ENCODE data around the gene MAST4.

Gene MAST4

GRCh38 chr5:66952153-66952552 is 356.0 kb downstream of the MAST4 start:
- no peaks in the 10 kb centered on the region for H3K36me3 ChIP-seq (ENCODE audit: control insufficient read depth in 2 of 2, insufficient read depth in 2 of 2, low read length in 2 of 2)
- no peaks in the 10 kb centered on the region for H3K9me3 ChIP-seq (ENCODE audit: control insufficient read depth in 2 of 2, low read length in 2 of 2)
- H3K9ac ChIP-seq (ENCODE audit: low read length in 2 of 2) = no peak overlapping the region

GRCh38 chr5:66956439-66956838 is 360.2 kb downstream of the MAST4 start:
- no peaks in the 10 kb centered on the region for H3K27me3 ChIP-seq (ENCODE audit: control insufficient read depth in 1 of 2, insufficient read depth in 2 of 2, low read length in 2 of 2)
- H3K9me3 ChIP-seq (ENCODE audit: control insufficient read depth in 2 of 2, low read length in 2 of 2) = no peaks in the 10 kb centered on the region
- H3K9ac ChIP-seq (ENCODE audit: low read length in 2 of 2) = no peak overlapping the region
- H3K4me3 ChIP-seq (ENCODE audit: low read length in 2 of 2) = no peak overlapping the region
- H3K4me1 ChIP-seq (ENCODE audit: control insufficient read depth, insufficient read depth, low read length) = peaks cover 3% of the 10 kb centered on the region
- no peaks in the 10 kb centered on the region for H3K36me3 ChIP-seq (ENCODE audit: control insufficient read depth in 2 of 2, insufficient read depth in 2 of 2, low read length in 2 of 2)
- no peak overlapping the region for H3K27ac ChIP-seq (ENCODE audit: low read length)

More at GRCh38 chr5:66952153-66952552, 356.0 kb downstream of the MAST4 start:
- no peak overlapping the region for H3K27ac ChIP-seq (ENCODE audit: low read length)
- H3K4me1 ChIP-seq (ENCODE audit: control insufficient read depth, insufficient read depth, low read length) = no peaks in the 10 kb centered on the region
- no peak overlapping the region for H3K4me3 ChIP-seq (ENCODE audit: low read length in 2 of 2)
- H3K27me3 ChIP-seq (ENCODE audit: control insufficient read depth in 1 of 2, insufficient read depth in 2 of 2, low read length in 2 of 2) = no peaks in the 10 kb centered on the region

- peak overlapping the region; percentile 74 to 75 for H3K4me3 ChIP-seq (ENCODE audit: low read length in 2 of 2)
- peaks cover 3% of the 10 kb centered on the region for H3K4me1 ChIP-seq (ENCODE audit: control insufficient read depth, insufficient read depth, low read length)
- H3K9me3 ChIP-seq (ENCODE audit: control insufficient read depth in 2 of 2, low read length in 2 of 2) = no peaks in the 10 kb centered on the region
- H3K27ac ChIP-seq (ENCODE audit: low read length) = no peak overlapping the region
- H3K36me3 ChIP-seq (ENCODE audit: control insufficient read depth in 2 of 2, insufficient read depth in 2 of 2, low read length in 2 of 2) = no peaks in the 10 kb centered on the region
- H3K27me3 ChIP-seq (ENCODE audit: control insufficient read depth in 1 of 2, insufficient read depth in 2 of 2, low read length in 2 of 2) = no peaks in the 10 kb centered on the region
- H3K9ac ChIP-seq (ENCODE audit: low read length in 2 of 2) = peak overlapping the region; percentile 41 to 48
Measured at GRCh38 chr5:66958201-66958979, 362.2 kb downstream of the MAST4 start.

GRCh38 chr5:66958980-66959641 is 362.9 kb downstream of the MAST4 start:
- Histone ChIP-seq H3K9me3 (ENCODE audit: control insufficient read depth in 2 of 2, low read length in 2 of 2) (no peaks in the 10 kb centered on the region), H3K4me1 (ENCODE audit: control insufficient read depth, insufficient read depth, low read length) (peaks cover 3% of the 10 kb centered on the region), H3K27ac (ENCODE audit: low read length) (no peak overlapping the region), H3K4me3 (ENCODE audit: low read length in 2 of 2) (peak overlapping the region; percentile 74 to 75), H3K27me3 (ENCODE audit: control insufficient read depth in 1 of 2, insufficient read depth in 2 of 2, low read length in 2 of 2) (no peaks in the 10 kb centered on the region), H3K36me3 (ENCODE audit: control insufficient read depth in 2 of 2, insufficient read depth in 2 of 2, low read length in 2 of 2) (no peaks in the 10 kb centered on the region), H3K9ac (ENCODE audit: low read length in 2 of 2) (peak overlapping the region; percentile 41 to 43)

GRCh38 chr5:66959653-66960052 is 363.5 kb downstream of the MAST4 start:
- no peak overlapping the region for H3K9ac ChIP-seq (ENCODE audit: low read length in 2 of 2)
- H3K9me3 ChIP-seq (ENCODE audit: control insufficient read depth in 2 of 2, low read length in 2 of 2) = no peaks in the 10 kb centered on the region
- no peaks in the 10 kb centered on the region for H3K27me3 ChIP-seq (ENCODE audit: control insufficient read depth in 1 of 2, insufficient read depth in 2 of 2, low read length in 2 of 2)
- no peaks in the 10 kb centered on the region for H3K36me3 ChIP-seq (ENCODE audit: control insufficient read depth in 2 of 2, insufficient read depth in 2 of 2, low read length in 2 of 2)
- H3K4me1 ChIP-seq (ENCODE audit: control insufficient read depth, insufficient read depth, low read length) = peaks cover 3% of the 10 kb centered on the region
- H3K27ac ChIP-seq (ENCODE audit: low read length) = no peak overlapping the region
- peak overlapping the region; percentile 74 to 75 for H3K4me3 ChIP-seq (ENCODE audit: low read length in 2 of 2)

- Histone ChIP-seq H3K36me3 (ENCODE audit: control insufficient read depth in 2 of 2, insufficient read depth in 2 of 2, low read length in 2 of 2) (no peaks in the 10 kb centered on the region), H3K27me3 (ENCODE audit: control insufficient read depth in 1 of 2, insufficient read depth in 2 of 2, low read length in 2 of 2) (no peaks in the 10 kb centered on the region), H3K27ac (ENCODE audit: low read length) (no peak overlapping the region), H3K4me3 (ENCODE audit: low read length in 2 of 2) (peak overlapping the region; percentile 17 to 41), H3K4me1 (ENCODE audit: control insufficient read depth, insufficient read depth, low read length) (peaks cover 3% of the 10 kb centered on the region), H3K9ac (ENCODE audit: low read length in 2 of 2) (no peak overlapping the region), H3K9me3 (ENCODE audit: control insufficient read depth in 2 of 2, low read length in 2 of 2) (no peaks in the 10 kb centered on the region)
Measured at GRCh38 chr5:66960369-66961137, 364.4 kb downstream of the MAST4 start.

- Histone ChIP-seq H3K4me1 (ENCODE audit: control insufficient read depth, insufficient read depth, low read length) (no peaks in the 10 kb centered on the region), H3K4me3 (ENCODE audit: low read length in 2 of 2) (no peak overlapping the region), H3K9me3 (ENCODE audit: control insufficient read depth in 2 of 2, low read length in 2 of 2) (no peaks in the 10 kb centered on the region), H3K27ac (ENCODE audit: low read length) (no peak overlapping the region), H3K36me3 (ENCODE audit: control insufficient read depth in 2 of 2, insufficient read depth in 2 of 2, low read length in 2 of 2) (no peaks in the 10 kb centered on the region), H3K27me3 (ENCODE audit: control insufficient read depth in 1 of 2, insufficient read depth in 2 of 2, low read length in 2 of 2) (no peaks in the 10 kb centered on the region), H3K9ac (ENCODE audit: low read length in 2 of 2) (no peak overlapping the region)
Measured at GRCh38 chr5:66963559-66963971, 367.4 kb downstream of the MAST4 start.

- Histone ChIP-seq H3K36me3 (ENCODE audit: control insufficient read depth in 2 of 2, insufficient read depth in 2 of 2, low read length in 2 of 2) (no peaks in the 10 kb centered on the region), H3K27ac (ENCODE audit: low read length) (no peak overlapping the region), H3K4me3 (ENCODE audit: low read length in 2 of 2) (no peak overlapping the region), H3K9ac (ENCODE audit: low read length in 2 of 2) (no peak overlapping the region), H3K27me3 (ENCODE audit: control insufficient read depth in 1 of 2, insufficient read depth in 2 of 2, low read length in 2 of 2) (no peaks in the 10 kb centered on the region), H3K4me1 (ENCODE audit: control insufficient read depth, insufficient read depth, low read length) (no peaks in the 10 kb centered on the region), H3K9me3 (ENCODE audit: control insufficient read depth in 2 of 2, low read length in 2 of 2) (no peaks in the 10 kb centered on the region)
Measured at GRCh38 chr5:66966439-66966838, 370.2 kb downstream of the MAST4 start.

- H3K4me1 ChIP-seq (ENCODE audit: control insufficient read depth, insufficient read depth, low read length) = no peaks in the 10 kb centered on the region
- H3K9ac ChIP-seq (ENCODE audit: low read length in 2 of 2) = no peak overlapping the region
- no peak overlapping the region for H3K4me3 ChIP-seq (ENCODE audit: low read length in 2 of 2)
- H3K9me3 ChIP-seq (ENCODE audit: control insufficient read depth in 2 of 2, low read length in 2 of 2) = no peaks in the 10 kb centered on the region
- H3K27me3 ChIP-seq (ENCODE audit: control insufficient read depth in 1 of 2, insufficient read depth in 2 of 2, low read length in 2 of 2) = no peaks in the 10 kb centered on the region
- H3K36me3 ChIP-seq (ENCODE audit: control insufficient read depth in 2 of 2, insufficient read depth in 2 of 2, low read length in 2 of 2) = no peaks in the 10 kb centered on the region
- no peak overlapping the region for H3K27ac ChIP-seq (ENCODE audit: low read length)
Measured at GRCh38 chr5:66967102-66967501, 370.9 kb downstream of the MAST4 start.

- H3K4me1 ChIP-seq (ENCODE audit: control insufficient read depth, insufficient read depth, low read length) = no peaks in the 10 kb centered on the region
- H3K9me3 ChIP-seq (ENCODE audit: control insufficient read depth in 2 of 2, low read length in 2 of 2) = no peaks in the 10 kb centered on the region
- H3K27me3 ChIP-seq (ENCODE audit: control insufficient read depth in 1 of 2, insufficient read depth in 2 of 2, low read length in 2 of 2) = no peaks in the 10 kb centered on the region
- H3K4me3 ChIP-seq (ENCODE audit: low read length in 2 of 2) = no peak overlapping the region
- H3K27ac ChIP-seq (ENCODE audit: low read length) = no peak overlapping the region
- H3K9ac ChIP-seq (ENCODE audit: low read length in 2 of 2) = no peak overlapping the region
- H3K36me3 ChIP-seq (ENCODE audit: control insufficient read depth in 2 of 2, insufficient read depth in 2 of 2, low read length in 2 of 2) = no peaks in the 10 kb centered on the region
Measured at GRCh38 chr5:66967826-66968262, 371.7 kb downstream of the MAST4 start.

Measured in stomach smooth muscle (tissue), 2 donors.